Adrenal gland (tissue), 12 donors: ENCODE results near the gene NUDT22. TPM values are rescaled to one million over a fixed set of nuclear protein-coding genes. Genes with fewer than 3 reads are reported as not detected.
A peak's percentile ranks its signal among the peaks of the same experiment; 100 is the strongest.

Source experiments
- DNase-seq, 7 donors: peaks; one replicate each; pipeline ENCODE4 v3.0.0-alpha.2; 2019 to 2020
- H3K27ac ChIP-seq, 5 donors: fragments of 200-600 bp; sonication (generic) in 4 of 5; 1 replicate in 3 of 5; 2 replicates in 2 of 5; pipeline versions ENCODE4 v1.5.1 to v1.8.0; 2016 to 2020; ENCODE audit warnings: mild to moderate bottlenecking in 1 of 5
- H3K27me3 ChIP-seq: fragments of 200-600 bp; 2 replicates; pipeline ENCODE4 v1.8.0; 2021
- H3K36me3 ChIP-seq, 2 donors: fragments of 200-600 bp; replicated peaks in 1 of 2; 1 replicate in 1 of 2; 2 replicates in 1 of 2; pipeline versions ENCODE4 v1.5.1 to v1.8.0; 2018 to 2022
- H3K4me1 ChIP-seq, 2 donors: fragments of 200-600 bp; replicated peaks in 1 of 2; 1 replicate in 1 of 2; 2 replicates in 1 of 2; pipeline versions ENCODE4 v1.5.1 to v1.8.0; 2018 to 2021
- H3K4me3 ChIP-seq, 4 donors: fragments of 200-600 bp; sonication (generic) in 3 of 4; one replicate each; pipeline ENCODE4 v1.5.1; 2016 to 2018
- H3K9me3 ChIP-seq, 3 donors: fragments of 200-600 bp; sonication (generic) in 1 of 3; replicated peaks in 1 of 3; 1 replicate in 2 of 3; 2 replicates in 1 of 3; pipeline versions ENCODE4 v1.5.1 to v1.8.0; 2016 to 2021
- CTCF ChIP-seq, 6 experiments: fragments of 450-650 bp in 4 of 6; fragments of 200-600 bp in 2 of 6; sonication (generic) in 1 of 6; IDR thresholded peaks; 1 replicate in 5 of 6; 2 replicates in 1 of 6; pipeline versions ENCODE4 v1.5.1 to v1.8.0; 2016 to 2021; ENCODE audit warnings: antibody characterized with exemption in 6 of 6, mild to moderate bottlenecking in 2 of 6, moderate library complexity in 1 of 6
- POLR2A ChIP-seq, 2 donors: fragments of 450-650 bp; IDR thresholded peaks; one replicate each; pipeline ENCODE4 v1.6.1; 2017; ENCODE audit warnings: antibody characterized with exemption in 2 of 2, mild to moderate bottlenecking in 2 of 2, moderate library complexity in 1 of 2
- WGBS, 4 donors: extraction: QIAGEN DNeasy Blood & Tissue Kit in 2 of 4; methylation state at CpG; one replicate each; pipeline versions ENCODE4 v1.1.5 to v1.1.7; 2013 to 2017; 5-methylcytosine and 5-hydroxymethylcytosine counted together
- intact Hi-C, 2 donors: fragments of 100-400 bp; cut with DNase I; formaldehyde crosslinking; loops; one replicate each; pipeline versions ENCODE4 v1.14.1 to v1.15.0; 2022 to 2023
- polyA plus RNA-seq, 3 donors: library from polyadenylated mRNA; stranded (reverse); fragments of 200-250 nt in 2 of 3; fragments of 350-450 nt in 1 of 3; fragmentation: Illumina TruSeq in 1 of 3; extraction: RNeasy Lipid Tissue Mini Kit (QIAGEN cat#74804) in 1 of 3; gene quantifications; one replicate each; pipeline ENCODE4 v1.2.3, GENCODE V29; 2013 to 2014
- total RNA-seq, 9 donors: library from RNA; depleted of rRNA in 4 of 9; stranded (reverse); fragments of >200 nt in 4 of 9; fragments of 120-200 nt in 1 of 9; fragmentation: NEBNext Ultra II Directional in 1 of 9; extraction: Animal tissue kit (Norgen Biotek cat#: 25700) in 1 of 9; gene quantifications; one replicate each; pipeline versions ENCODE4 v1.1.0 to v1.2.4, GENCODE V29; 2013 to 2023
- donor health status: healthy with polysubstance abuse.
- donor health status: Bipolar disorder and iron deficiency.
- donor health status: DM: yes; HTN: yes; CAD: no.
- donor health status: DM: no; HTN: no; CAD: no.
- donor health status: DM: no; HTN: no; CAD: no.
- donor health status: DM: yes; HTN: yes; CAD: no.

The NUDT22 gene
- total and polyA plus RNA-seq, 12 donors: 19.5 to 190 (median 80.8) TPM

GRCh38 chr11:64250415-64251015 is 24.4 kb downstream of the NUDT22 start:
- intact Hi-C loops: no loop called here
- Histone ChIP-seq H3K4me3 (peak overlapping the region in 1 of 4 donors; percentile 94), H3K27ac (no peak overlapping the region)

GRCh38 chr11:64251016-64251752 is 25.1 kb downstream of the NUDT22 start, which contains the start of gene PLCB3:
Gene PLCB3 (plus strand): TSS chr11:64251530. CDS start chr11:64251650, 120 bp downstream.
- DNase-seq: peak in 3 of 7 donors; percentile 57 to 73 (median 72)
- TF ChIP-seq CTCF (IDR thresholded peaks at IDR 0.05) (peak; percentile 30 to 83 (median 77)), POLR2A (IDR thresholded peaks at IDR 0.05) (peak; percentile 36 to 66)
- H3K4me1 ChIP-seq: peaks cover 29 to 35% of the 10 kb centered on the region in 2 donors
- peak within 1 kb of the TSS in 3 of 5 donors; percentile 11 to 77 (median 70) for H3K27ac ChIP-seq
- no peaks in the 10 kb centered on the region for H3K27me3 ChIP-seq
- H3K4me3 ChIP-seq: peak within 1 kb of the TSS in 3 of 4 donors; percentile 28 to 94 (median 56)
- H3K36me3 ChIP-seq: peaks cover 0 to 18% of the 10 kb centered on the region in 2 donors
- no peaks in the 10 kb centered on the region for H3K9me3 ChIP-seq
- WGBS, 4 donors: 0 to 27% (median 1%) methylated on average over 3 to 75 of the region's 75 CpGs
- intact Hi-C loops: no loop called here

More at GRCh38 chr11:64250415-64251015, 24.4 kb downstream of the NUDT22 start:
- WGBS, 4 donors: 22 to 36% (median 25%) methylated on average over 7 to 13 of the region's 13 CpGs
- peak in 1 of 7 donors; percentile 18 for DNase-seq
- Histone ChIP-seq H3K4me1 (peaks cover 33 to 41% of the 10 kb centered on the region in 2 donors), H3K9me3 (no peaks in the 10 kb centered on the region), H3K36me3 (peaks cover 0 to 11% of the 10 kb centered on the region in 2 donors), H3K27me3 (no peaks in the 10 kb centered on the region)
- TF ChIP-seq CTCF (IDR thresholded peaks at IDR 0.05): no peak
- no peak for TF ChIP-seq POLR2A (IDR thresholded peaks at IDR 0.05)

GRCh38 chr11:64251753-64252002 is 25.6 kb downstream of the NUDT22 start:
- Histone ChIP-seq H3K27me3 (no peaks in the 10 kb centered on the region), H3K36me3 (peaks cover 0 to 23% of the 10 kb centered on the region in 2 donors), H3K4me1 (peaks cover 29 to 35% of the 10 kb centered on the region in 2 donors), H3K9me3 (no peaks in the 10 kb centered on the region), H3K27ac (peak overlapping the region in 2 of 5 donors; percentile 70 to 77), H3K4me3 (peak overlapping the region in 3 of 4 donors; percentile 28 to 94 (median 56))
- intact Hi-C loops: no loop called here
- 0 to 2% (median 1%) methylated on average over 8 to 18 of the region's 18 CpGs for WGBS, 4 donors
- DNase-seq: no peak
- no peak for TF ChIP-seq CTCF (IDR thresholded peaks at IDR 0.05)
- TF ChIP-seq POLR2A (IDR thresholded peaks at IDR 0.05): no peak
